Heart left ventricle (tissue), 16 donors: Measurements from ENCODE around the gene SYNDIG1L. TPM values are rescaled to one million over a fixed set of nuclear protein-coding genes. Genes with fewer than 3 reads are reported as not detected.

Source experiments
- ATAC-seq, 4 donors: fragments of 200-7000 bp; cut with Tn5 transposase; one replicate each; pipeline ENCODE4 v1.9.1; 2020 to 2022; ENCODE audit warnings: moderate library complexity in 4 of 4, mild to moderate bottlenecking in 3 of 4, moderate number of reproducible peaks in 1 of 4
- DNase-seq, 5 donors: peaks; one replicate each; pipeline ENCODE4 v3.0.0-alpha.2; 2020
- H3K27ac ChIP-seq, 12 donors: fragments of 200-600 bp; sonication (generic) in 4 of 12; one replicate each; pipeline versions ENCODE4 v1.5.0 to v1.8.0; 2016 to 2022; ENCODE audit warnings: mild to moderate bottlenecking in 2 of 12
- H3K27me3 ChIP-seq, 9 donors: fragments of 200-600 bp; sonication (generic) in 2 of 9; one replicate each; pipeline versions ENCODE4 v1.5.1 to v1.8.0; 2016 to 2022; ENCODE audit warnings: mild to moderate bottlenecking in 3 of 9
- H3K36me3 ChIP-seq, 9 donors: fragments of 200-600 bp; sonication (generic) in 2 of 9; one replicate each; pipeline versions ENCODE4 v1.5.0 to v1.8.0; 2018 to 2022; ENCODE audit warnings: mild to moderate bottlenecking in 2 of 9
- H3K4me1 ChIP-seq, 12 donors: fragments of 200-600 bp; sonication (generic) in 4 of 12; one replicate each; pipeline versions ENCODE4 v1.5.0 to v1.8.0; 2016 to 2022; ENCODE audit warnings: mild to moderate bottlenecking in 3 of 12
- H3K4me3 ChIP-seq, 12 donors: fragments of 200-600 bp; sonication (generic) in 4 of 12; one replicate each; pipeline versions ENCODE4 v1.5.0 to v1.8.0; 2017 to 2022; ENCODE audit warnings: mild to moderate bottlenecking in 9 of 12, moderate library complexity in 4 of 12
- H3K9me3 ChIP-seq, 12 donors: fragments of 200-600 bp; sonication (generic) in 4 of 12; one replicate each; pipeline versions ENCODE4 v1.5.0 to v1.8.0; 2016 to 2022; ENCODE audit warnings: mild to moderate bottlenecking in 1 of 12
- CTCF ChIP-seq, 12 donors: fragments of 200-600 bp; sonication (generic) in 4 of 12; IDR thresholded peaks; one replicate each; pipeline versions ENCODE4 v1.5.0 to v1.8.0; 2018 to 2022; ENCODE audit warnings: antibody characterized with exemption in 12 of 12, mild to moderate bottlenecking in 5 of 12
- POLR2A ChIP-seq, 2 donors: fragments of 450-650 bp; IDR thresholded peaks; one replicate each; pipeline ENCODE4 v1.6.1; 2017; ENCODE audit warnings: antibody characterized with exemption in 2 of 2, mild to moderate bottlenecking in 2 of 2, moderate library complexity in 2 of 2
- WGBS, 4 donors: extraction: QIAGEN DNeasy Blood & Tissue Kit in 2 of 4; methylation state at CpG; one replicate each; pipeline versions ENCODE4 v1.1.5 to v1.1.7; 2013 to 2018; 5-methylcytosine and 5-hydroxymethylcytosine counted together
- intact Hi-C, 10 donors: fragments of 100-400 bp; cut with DNase I; formaldehyde crosslinking; loops; one replicate each; pipeline versions ENCODE4 v1.11.1 to v1.14.2; 2022
- polyA plus RNA-seq, 2 donors: library from polyadenylated mRNA; stranded (reverse); fragments of 200-250 nt; gene quantifications; one replicate each; pipeline ENCODE4 v1.2.3, GENCODE V29; 2013
- total RNA-seq, 9 donors: library from RNA; depleted of rRNA in 2 of 9; stranded (reverse); fragments of >200 nt in 2 of 9; fragmentation: NEBNext Ultra II Directional in 3 of 9; extraction: Animal tissue kit (Norgen Biotek cat#: 25700) in 3 of 9; gene quantifications; one replicate each; pipeline versions ENCODE4 v1.1.0 to v1.2.4, GENCODE V29; 2016 to 2023
- donor health status: ischemic (EF 13 %, LVEDD 7.1; RV severe dilation, severe dysfunction).
- donor health status: healthy with polysubstance abuse.
- donor health status: DM: no; HTN: yes; CAD: no.
- donor health status: DM: no; HTN: no; CAD: no.
- donor health status: ischemic (EF 25% LVEDD 6.9; RV normal size, moderate dysfunction).
- donor health status: ischemic (EF 25% LVEDD 5.7; RV mildly dilated, moderate dysfunction).
- donor health status: healthy.
- donor health status: DM: yes; HTN: yes; CAD: no.
- donor health status: ischemic (EF 35%, LVEDD 5.7; RV mildly dilated, moderate dysfunction).
- donor health status: nonischemic (EF 11% LVEDD 7.7; RV severe dilation, severe dysfunction).
- donor health status: DM: yes; HTN: yes; CAD: no.
- donor health status: PGD.
- donor health status: ischemic (EF 29% LVEDD 5.4; RV normal size, mild dysfunction).
- donor health status: nonischemic (EF 23%, LVEDD 6.1; RV moderate dilation, normal function).

SYNDIG1L gene
- total and polyA plus RNA-seq, 11 donors, result 0.06 to 0.32 (median 0.10) TPM; not detected in 6

DNA sequence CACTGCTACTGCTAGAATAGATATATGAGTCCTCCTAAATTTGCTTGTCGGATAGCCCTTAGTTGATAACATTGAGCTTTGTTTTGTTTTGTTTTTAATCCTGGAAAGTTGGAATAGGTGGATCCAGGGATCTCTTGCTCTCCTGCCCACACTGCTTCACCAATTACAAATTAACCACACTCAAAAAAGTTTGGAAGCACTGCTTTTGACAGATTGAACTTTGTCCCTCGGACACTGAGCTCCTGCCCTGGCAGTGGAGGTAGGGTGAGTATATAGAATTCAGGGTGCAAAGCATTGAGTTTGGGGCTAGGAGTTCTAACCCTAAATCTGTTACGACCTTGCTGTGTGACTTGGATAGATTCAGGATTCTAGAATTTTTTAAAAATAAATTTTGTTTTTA lies 15.1 kb upstream of the SYNDIG1L start:
- ATAC-seq (no peak), DNase-seq (no peak)
- 80 to 89% (median 83%) methylated on average over 3 of the region's 3 CpGs for WGBS, 4 donors
- Histone ChIP-seq H3K27me3 (no peaks in the 10 kb centered on the region), H3K4me1 (peaks cover 0 to 5% (median 0%) of the 10 kb centered on the region in 12 donors), H3K9me3 (no peaks in the 10 kb centered on the region), H3K27ac (no peak overlapping the region), H3K4me3 (no peak overlapping the region), H3K36me3 (no peaks in the 10 kb centered on the region)
- no peak for TF ChIP-seq CTCF (IDR thresholded peaks at IDR 0.05)
- no peak for TF ChIP-seq POLR2A (IDR thresholded peaks at IDR 0.05)
- intact Hi-C loops, result no loop called here

- WGBS, 4 donors, result 56 to 64% (median 61%) methylated on average over 3 of the region's 3 CpGs
- H3K36me3 ChIP-seq, result no peaks in the 10 kb centered on the region
- H3K27me3 ChIP-seq, result no peaks in the 10 kb centered on the region
- H3K4me1 ChIP-seq, result peaks cover 0 to 5% (median 0%) of the 10 kb centered on the region in 12 donors
- DNase-seq, result no peak
- H3K9me3 ChIP-seq, result no peaks in the 10 kb centered on the region
- no peak for ATAC-seq
- TF ChIP-seq CTCF (IDR thresholded peaks at IDR 0.05) (no peak), POLR2A (IDR thresholded peaks at IDR 0.05) (no peak)
- no peak overlapping the region for H3K4me3 ChIP-seq
- H3K27ac ChIP-seq, result no peak overlapping the region
- intact Hi-C loops, result no loop called here
These were observed 12.4 kb upstream of the SYNDIG1L start for GRCh38 chr14:74438351-74438915.

DNA sequence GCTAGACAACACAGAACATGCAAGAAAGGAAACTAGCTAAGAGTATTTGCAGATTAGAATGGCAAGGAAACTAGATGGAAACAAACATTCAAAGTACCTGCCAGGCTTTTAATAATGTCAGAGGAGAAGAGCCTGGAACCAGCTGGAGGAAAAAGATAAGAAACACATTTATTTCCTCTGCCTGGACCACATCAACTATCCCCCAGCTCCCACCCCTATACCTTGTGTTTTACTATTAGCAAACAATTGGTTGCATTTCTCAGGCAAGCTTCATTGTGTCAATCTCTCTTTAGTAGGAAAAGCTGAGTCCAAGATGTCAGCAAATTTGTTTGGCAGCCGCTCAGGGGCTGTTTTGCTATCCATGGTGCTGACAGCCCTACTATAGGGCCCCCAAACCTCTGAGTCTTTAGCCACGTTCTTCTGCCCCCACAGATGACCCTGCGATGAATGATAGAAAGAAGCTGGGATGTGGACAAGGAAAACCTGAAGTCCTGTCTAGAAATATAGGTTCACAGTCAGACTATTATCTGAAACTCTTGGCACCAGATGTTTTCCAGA lies 11.6 kb upstream of the SYNDIG1L start:
- intact Hi-C loops, result no loop called here
- 11 to 21% (median 16%) methylated on average over 3 of the region's 3 CpGs for WGBS, 4 donors
- no peaks in the 10 kb centered on the region for H3K9me3 ChIP-seq
- no peak overlapping the region for H3K27ac ChIP-seq
- H3K27me3 ChIP-seq, result no peaks in the 10 kb centered on the region
- peaks cover 0 to 5% (median 0%) of the 10 kb centered on the region in 12 donors for H3K4me1 ChIP-seq
- no peak overlapping the region for H3K4me3 ChIP-seq
- no peak for TF ChIP-seq POLR2A (IDR thresholded peaks at IDR 0.05)
- TF ChIP-seq CTCF (IDR thresholded peaks at IDR 0.05), result no peak
- DNase-seq, result no peak
- no peak for ATAC-seq
- H3K36me3 ChIP-seq, result no peaks in the 10 kb centered on the region

DNA sequence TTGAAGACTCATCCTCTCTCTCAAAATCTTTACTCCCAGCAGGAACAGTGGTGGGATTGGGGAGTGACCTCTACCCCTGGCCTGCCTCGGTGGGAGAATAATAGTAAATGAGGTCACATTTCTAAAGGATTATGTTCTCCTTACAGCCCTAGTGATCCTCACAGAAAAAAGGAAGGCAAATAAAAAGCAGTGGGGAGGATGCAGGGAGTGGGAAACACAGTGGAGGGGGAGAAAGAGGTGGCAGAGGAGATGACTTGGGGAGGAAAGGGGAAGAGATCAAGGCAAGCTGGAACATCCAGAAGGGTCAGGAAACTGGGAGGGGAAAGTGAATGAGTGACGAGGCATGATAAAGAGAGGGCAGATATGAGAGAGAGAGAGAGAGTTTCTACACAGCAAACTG lies 8.3 kb upstream of the SYNDIG1L start:
- intact Hi-C loops, result no loop called here
- ATAC-seq (no peak), DNase-seq (no peak)
- Histone ChIP-seq H3K9me3 (no peaks in the 10 kb centered on the region), H3K27me3 (no peaks in the 10 kb centered on the region), H3K4me3 (no peak overlapping the region), H3K36me3 (no peaks in the 10 kb centered on the region), H3K27ac (no peak overlapping the region), H3K4me1 (peaks cover 0 to 5% (median 0%) of the 10 kb centered on the region in 12 donors)
- WGBS, 4 donors, result 27 to 36% (median 33%) methylated on average over 2 of the region's 2 CpGs
- TF ChIP-seq POLR2A (IDR thresholded peaks at IDR 0.05) (no peak), CTCF (IDR thresholded peaks at IDR 0.05) (no peak)
